Dermis microvascular lymphatic vessel endothelial cell (primary cell): Measurements from ENCODE around the gene FITM1. TPM values are rescaled to one million over a fixed set of nuclear protein-coding genes. Genes with fewer than 3 reads are reported as not detected.

ENCODE experiments used
- DNase-seq, 2 donors: peaks; one replicate each; pipeline versions ENCODE4 v3.0.0 to v3.0.0-alpha.2; 2010; ENCODE audit warnings: low read depth in 2 of 2
- total RNA-seq: library from RNA; depleted of rRNA; stranded (reverse); fragments of >200 nt; gene quantifications from 2 replicates; pipeline ENCODE4 v1.2.1, GENCODE V29; 2014

The FITM1 gene
- total RNA-seq, 1 donor from 2014 or later: 0.39 TPM

GRCh38 chr14:24139272-24139934, 8.9 kb downstream of the FITM1 start:
- no peak for DNase-seq

- DNase-seq: peak; percentile 96 to 100
These were observed 10.8 kb downstream of the FITM1 start, which contains the start of gene EMC9 for GRCh38 chr14:24141097-24141880. EMC9 (minus strand) TSS chr14:24141591; CDS start chr14:24141304, 287 bp downstream.

- DNase-seq: no peak
These were observed 13.1 kb downstream of the FITM1 start for GRCh38 chr14:24143511-24143910.

GRCh38 chr14:24144451-24144850, 14.0 kb downstream of the FITM1 start:
- no peak for DNase-seq

- no peak for DNase-seq
These were observed 14.8 kb downstream of the FITM1 start for GRCh38 chr14:24145219-24145618.

GRCh38 chr14:24145690-24146452, 15.4 kb downstream of the FITM1 start:
- DNase-seq: no peak

- peak; percentile 92 to 99 for DNase-seq
These were observed 16.1 kb downstream of the FITM1 start, which contains the start of gene PSME2 for GRCh38 chr14:24146453-24146977. PSME2 (minus strand) TSS chr14:24146610; CDS start chr14:24146581, 29 bp downstream.

- DNase-seq: peak; percentile 92 to 99
These were observed 16.7 kb downstream of the FITM1 start, which contains the start of gene RNF31 for GRCh38 chr14:24146978-24147760. RNF31 (plus strand) TSS chr14:24147498; CDS start chr14:24147699, 201 bp downstream.

- no peak for DNase-seq
These were observed 17.4 kb downstream of the FITM1 start for GRCh38 chr14:24147761-24148428.

GRCh38 chr14:24149302-24149969, 19.0 kb downstream of the FITM1 start:
- DNase-seq: no peak

- no peak for DNase-seq
These were observed 19.6 kb downstream of the FITM1 start for GRCh38 chr14:24150061-24150460.

GRCh38 chr14:24150567-24150966, 20.1 kb downstream of the FITM1 start:
- no peak for DNase-seq

- no peak for DNase-seq
These were observed 20.5 kb downstream of the FITM1 start for GRCh38 chr14:24150993-24151392.

GRCh38 chr14:24151404-24152080, 21.1 kb downstream of the FITM1 start:
- no peak for DNase-seq

GRCh38 chr14:24155100-24155499, 24.6 kb downstream of the FITM1 start:
- DNase-seq: no peak

GRCh38 chr14:24156840-24157239, 26.4 kb downstream of the FITM1 start:
- DNase-seq: no peak

- DNase-seq: no peak
These were observed 26.9 kb downstream of the FITM1 start for GRCh38 chr14:24157331-24157730.

GRCh38 chr14:24159777-24160498, 29.5 kb downstream of the FITM1 start:
- no peak for DNase-seq

GRCh38 chr14:24160499-24160849, 30.0 kb downstream of the FITM1 start:
- DNase-seq: no peak
